ENCODE measurements around the gene FOXA1.

Gene FOXA1

DNA sequence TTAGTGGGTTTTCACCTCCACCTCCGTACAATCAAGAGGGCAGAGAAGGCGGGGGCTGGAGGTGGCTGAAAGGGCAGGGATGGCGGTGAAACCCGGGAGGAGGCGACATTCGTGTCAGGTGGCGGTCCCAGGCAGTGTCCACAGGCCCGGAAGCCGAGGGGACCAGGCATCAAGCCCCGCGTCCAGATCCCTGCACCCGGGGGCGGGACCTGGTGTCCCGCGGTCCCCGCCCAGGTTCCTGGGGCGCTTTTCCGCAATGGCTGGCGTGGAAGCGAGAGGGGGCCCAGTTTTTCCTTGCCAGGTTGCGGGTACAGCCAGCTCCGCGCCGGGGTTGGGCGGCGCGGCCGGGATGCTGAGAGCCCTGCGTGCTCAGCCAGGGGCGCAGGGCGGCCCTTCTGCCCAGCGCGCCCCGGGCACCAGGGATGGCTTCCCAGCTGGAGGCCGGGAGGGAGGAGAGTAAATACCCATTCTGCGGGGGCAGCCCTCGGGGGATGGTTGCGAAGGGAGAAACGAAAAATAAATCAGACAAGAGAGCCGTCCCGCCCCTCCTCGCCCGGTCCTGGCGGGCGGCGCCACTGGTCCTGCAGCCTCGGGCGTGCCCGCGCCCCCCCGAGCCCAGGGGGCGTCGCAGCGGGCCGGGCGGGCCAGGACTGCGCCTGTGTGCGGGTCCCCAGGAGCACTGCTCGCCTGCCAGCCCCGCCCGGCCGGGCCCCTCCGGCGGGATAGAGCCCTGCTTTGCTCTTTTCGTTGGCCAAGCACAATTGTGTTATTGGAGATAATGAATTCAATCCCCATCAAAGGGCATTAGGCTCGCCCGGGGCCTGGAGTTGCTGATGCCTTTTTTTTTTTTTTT lies 11.5 kb downstream of the FOXA1 start (continued):
- TF ChIP-seq ZNF791 (tag by site-specific recombination; IDR thresholded peaks at IDR 0.05) (no peak), ZNF202 (tag by site-specific recombination; IDR thresholded peaks at IDR 0.05; ENCODE audit: borderline replicate concordance) (no peak), ZNF785 (tag by site-specific recombination; IDR thresholded peaks at IDR 0.05) (no peak), ZNF664 (tag by site-specific recombination; IDR thresholded peaks at IDR 0.05) (no peak), ZNF433 (tag by site-specific recombination; IDR thresholded peaks at IDR 0.05; ENCODE audit: low read depth) (no peak), ZFHX2 (tag by site-specific recombination; conservative IDR thresholded peaks at IDR 0.05) (peak; percentile 93), ZNF670 (tag by site-specific recombination; IDR thresholded peaks at IDR 0.05; ENCODE audit: low read depth) (no peak), ZNF660 (tag by site-specific recombination; IDR thresholded peaks at IDR 0.05) (no peak; the same call in 1 of the 2 replicates), KLF1 (tag by site-specific recombination; IDR thresholded peaks at IDR 0.05) (peak; percentile 66), ZNF302 (tag by site-specific recombination; IDR thresholded peaks at IDR 0.05; ENCODE audit: low read depth) (no peak), ZNF184 (tag by site-specific recombination; IDR thresholded peaks at IDR 0.05) (peak; percentile 13; the same call in 1 of the 2 replicates), ZNF529 (tag by site-specific recombination; IDR thresholded peaks at IDR 0.05; ENCODE audit: insufficient replicate concordance) (no peak), ZNF654 (tag by site-specific recombination; IDR thresholded peaks at IDR 0.05; ENCODE audit: low read depth) (no peak), ZNF280D (tag by site-specific recombination; IDR thresholded peaks at IDR 0.05) (no peak), ZNF146 (tag by site-specific recombination; IDR thresholded peaks at IDR 0.05) (no peak), ZNF112 (tag by site-specific recombination; IDR thresholded peaks at IDR 0.05) (no peak), GLIS2 (tag by site-specific recombination; IDR thresholded peaks at IDR 0.05) (peak; percentile 61; the same call in 1 of the 2 replicates), ZNF354C (tag by site-specific recombination; IDR thresholded peaks at IDR 0.05; ENCODE audit: borderline replicate concordance, low read depth) (no peak), ZNF830 (tag by site-specific recombination; IDR thresholded peaks at IDR 0.05; ENCODE audit: low read depth) (no peak), ZBTB49 (tag by site-specific recombination; IDR thresholded peaks at IDR 0.05; ENCODE audit: low read depth) (no peak), KLF16 (tag by site-specific recombination; IDR thresholded peaks at IDR 0.05) (no peak), TRIM28 (IDR thresholded peaks at IDR 0.05; ENCODE audit: borderline replicate concordance, low read length) (no peak), SP2 (tag by site-specific recombination; IDR thresholded peaks at IDR 0.05) (peak; percentile 68), ZNF211 (tag by site-specific recombination; IDR thresholded peaks at IDR 0.05; ENCODE audit: low read depth) (no peak), HOXA7 (CRISPR knock-in tag; IDR thresholded peaks at IDR 0.05; ENCODE audit: borderline replicate concordance) (no peak), ZNF707 (tag by site-specific recombination; IDR thresholded peaks at IDR 0.05) (no peak), ZNF747 (tag by site-specific recombination; IDR thresholded peaks at IDR 0.05) (no peak), ZNF473 (tag by site-specific recombination; IDR thresholded peaks at IDR 0.05) (no peak), ZNF239 (tag by site-specific recombination; IDR thresholded peaks at IDR 0.05) (no peak), SP3 (tag by site-specific recombination; IDR thresholded peaks at IDR 0.05) (peak; percentile 82), OSR2 (tag by site-specific recombination; IDR thresholded peaks at IDR 0.05) (no peak), KLF10 (tag by site-specific recombination; IDR thresholded peaks at IDR 0.05) (no peak), ZNF169 (tag by site-specific recombination; IDR thresholded peaks at IDR 0.05) (no peak), ZNF514 (tag by site-specific recombination; IDR thresholded peaks at IDR 0.05) (no peak), GLI2 (tag by site-specific recombination; IDR thresholded peaks at IDR 0.05; ENCODE audit: borderline replicate concordance, low read depth) (no peak)
- TF ChIP-seq, protein P1, sequence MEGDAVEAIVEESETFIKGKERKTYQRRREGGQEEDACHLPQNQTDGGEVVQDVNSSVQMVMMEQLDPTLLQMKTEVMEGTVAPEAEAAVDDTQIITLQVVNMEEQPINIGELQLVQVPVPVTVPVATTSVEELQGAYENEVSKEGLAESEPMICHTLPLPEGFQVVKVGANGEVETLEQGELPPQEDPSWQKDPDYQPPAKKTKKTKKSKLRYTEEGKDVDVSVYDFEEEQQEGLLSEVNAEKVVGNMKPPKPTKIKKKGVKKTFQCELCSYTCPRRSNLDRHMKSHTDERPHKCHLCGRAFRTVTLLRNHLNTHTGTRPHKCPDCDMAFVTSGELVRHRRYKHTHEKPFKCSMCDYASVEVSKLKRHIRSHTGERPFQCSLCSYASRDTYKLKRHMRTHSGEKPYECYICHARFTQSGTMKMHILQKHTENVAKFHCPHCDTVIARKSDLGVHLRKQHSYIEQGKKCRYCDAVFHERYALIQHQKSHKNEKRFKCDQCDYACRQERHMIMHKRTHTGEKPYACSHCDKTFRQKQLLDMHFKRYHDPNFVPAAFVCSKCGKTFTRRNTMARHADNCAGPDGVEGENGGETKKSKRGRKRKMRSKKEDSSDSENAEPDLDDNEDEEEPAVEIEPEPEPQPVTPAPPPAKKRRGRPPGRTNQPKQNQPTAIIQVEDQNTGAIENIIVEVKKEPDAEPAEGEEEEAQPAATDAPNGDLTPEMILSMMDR (tag by site-specific recombination; IDR thresholded peaks at IDR 0.05): peak; percentile 26; the same call in 1 of the 2 replicates
